NCI-H128 (cell line): ENCODE data around the gene NRG2.

Experiments
- DNase-seq: peaks from one replicate; lab custom pipeline; 2025; ENCODE audit not compliant: unreplicated experiment; lab: John Stamatoyannopoulos, UW

NRG2 gene

GRCh38 chr5:139884734-139885133, 158.4 kb downstream of the NRG2 start:
- DNase-seq = no peak

GRCh38 chr5:139884144-139884543, 159.0 kb downstream of the NRG2 start:
- DNase-seq = no peak

GRCh38 chr5:139882961-139883539, 160.0 kb downstream of the NRG2 start:
- no peak for DNase-seq

- DNase-seq = no peak
Observed at GRCh38 chr5:139882316-139882715, 160.8 kb downstream of the NRG2 start.

- no peak for DNase-seq
Observed at GRCh38 chr5:139881143-139881733, 161.9 kb downstream of the NRG2 start.

- DNase-seq = no peak
Observed at GRCh38 chr5:139880416-139881142, 162.5 kb downstream of the NRG2 start.

- DNase-seq = no peak
Observed at GRCh38 chr5:139878093-139878492, 165.0 kb downstream of the NRG2 start.

- no peak for DNase-seq
Observed at GRCh38 chr5:139877129-139877597, 165.9 kb downstream of the NRG2 start.

GRCh38 chr5:139875957-139876356, 167.1 kb downstream of the NRG2 start:
- no peak for DNase-seq

GRCh38 chr5:139872851-139873794, 170.0 kb downstream of the NRG2 start:
- no peak for DNase-seq

- no peak for DNase-seq
Observed at GRCh38 chr5:139872052-139872766, 170.9 kb downstream of the NRG2 start.

GRCh38 chr5:139871614-139872013, 171.5 kb downstream of the NRG2 start:
- DNase-seq = no peak

GRCh38 chr5:139870677-139871076, 172.4 kb downstream of the NRG2 start:
- no peak for DNase-seq

- DNase-seq = no peak
Observed at GRCh38 chr5:139869042-139869790, 173.9 kb downstream of the NRG2 start.

GRCh38 chr5:139867581-139867980, 175.5 kb downstream of the NRG2 start:
- DNase-seq = no peak

GRCh38 chr5:139867109-139867508, 176.0 kb downstream of the NRG2 start:
- no peak for DNase-seq

GRCh38 chr5:139864716-139865483, 178.2 kb downstream of the NRG2 start:
- no peak for DNase-seq

- no peak for DNase-seq
Observed at GRCh38 chr5:139863855-139864558, 179.1 kb downstream of the NRG2 start.

- DNase-seq = no peak
Observed at GRCh38 chr5:139863361-139863760, 179.7 kb downstream of the NRG2 start.
